ENCODE measurements around the gene MIEN1.

Gene MIEN1

DNA sequence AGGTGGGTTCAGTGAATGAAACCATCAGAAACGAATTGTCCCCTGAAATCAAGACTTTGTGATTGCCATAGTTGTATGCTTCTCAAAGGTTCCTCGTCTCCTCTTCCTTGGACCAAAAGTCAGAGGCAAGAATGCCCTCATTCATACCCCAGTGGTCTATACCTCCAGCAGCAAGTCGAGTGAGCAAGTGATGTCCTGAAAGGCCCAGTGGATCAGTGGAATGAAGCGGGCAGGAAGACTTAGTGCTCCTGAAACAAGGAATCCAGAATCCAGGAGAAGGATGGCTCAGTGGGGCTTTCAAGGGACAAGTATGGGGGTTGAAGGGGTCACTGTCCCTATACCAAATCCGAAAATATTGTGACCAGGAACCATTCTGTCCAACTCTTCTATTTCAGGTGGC, 35.7 kb downstream of the MIEN1 start:
- POLR2A ChIA-PET (ENCODE audit: low non-redundant PET), result interaction anchor here (0.7 kb wide), 1 partner anchor 45 kb away, joined by 3 read pairs; no protein-coding TSS in a partner anchor
- CTCF ChIA-PET, result no interaction called here

DNA sequence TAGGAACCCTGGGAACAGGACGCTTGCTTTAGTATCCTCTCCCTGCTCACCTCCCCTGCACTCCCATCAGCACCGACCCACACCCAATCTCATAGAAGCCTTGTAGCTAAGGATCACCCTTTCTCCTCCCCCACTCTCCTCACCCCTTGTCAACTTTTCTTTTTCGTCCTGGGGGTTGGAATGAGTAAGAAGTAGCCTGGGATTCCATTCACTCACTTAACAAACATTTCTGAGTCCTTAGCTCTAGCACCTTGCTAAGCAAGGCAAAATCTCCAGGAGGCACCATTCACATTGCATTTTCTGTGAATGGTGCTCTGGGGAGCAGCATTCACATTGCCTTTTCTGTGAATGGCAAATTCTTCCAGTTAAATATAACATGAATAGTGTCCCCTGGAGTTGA, 41.4 kb downstream of the MIEN1 start:
- ChIA-PET POLR2A (ENCODE audit: low non-redundant PET) (interaction anchor here (0.5 to 2.3 kb wide), 2 partner anchors 11 to 16 kb away, joined by 3 to 10 read pairs; partner anchors contain the start of gene ERBB2), CTCF (interaction anchor here (0.7 to 1.1 kb wide), 3 partner anchors 10 to 17 kb away, joined by 3 to 6 read pairs (median 4); no protein-coding TSS in a partner anchor)
- TF ChIP-seq, protein P1, sequence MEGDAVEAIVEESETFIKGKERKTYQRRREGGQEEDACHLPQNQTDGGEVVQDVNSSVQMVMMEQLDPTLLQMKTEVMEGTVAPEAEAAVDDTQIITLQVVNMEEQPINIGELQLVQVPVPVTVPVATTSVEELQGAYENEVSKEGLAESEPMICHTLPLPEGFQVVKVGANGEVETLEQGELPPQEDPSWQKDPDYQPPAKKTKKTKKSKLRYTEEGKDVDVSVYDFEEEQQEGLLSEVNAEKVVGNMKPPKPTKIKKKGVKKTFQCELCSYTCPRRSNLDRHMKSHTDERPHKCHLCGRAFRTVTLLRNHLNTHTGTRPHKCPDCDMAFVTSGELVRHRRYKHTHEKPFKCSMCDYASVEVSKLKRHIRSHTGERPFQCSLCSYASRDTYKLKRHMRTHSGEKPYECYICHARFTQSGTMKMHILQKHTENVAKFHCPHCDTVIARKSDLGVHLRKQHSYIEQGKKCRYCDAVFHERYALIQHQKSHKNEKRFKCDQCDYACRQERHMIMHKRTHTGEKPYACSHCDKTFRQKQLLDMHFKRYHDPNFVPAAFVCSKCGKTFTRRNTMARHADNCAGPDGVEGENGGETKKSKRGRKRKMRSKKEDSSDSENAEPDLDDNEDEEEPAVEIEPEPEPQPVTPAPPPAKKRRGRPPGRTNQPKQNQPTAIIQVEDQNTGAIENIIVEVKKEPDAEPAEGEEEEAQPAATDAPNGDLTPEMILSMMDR (conservative IDR thresholded peaks at IDR 0.05; ENCODE audit: low read depth), result no peak
- H3K27ac ChIP-seq, result no peak overlapping the region; the same call in 1 of the 2 replicates
- DNase-seq (ENCODE audit: low spot score), result no peak

More for the DNA sequence above, 35.7 kb downstream of the MIEN1 start:
- TF ChIP-seq, protein P1 (conservative IDR thresholded peaks at IDR 0.05; ENCODE audit: low read depth), result no peak
- no peak for DNase-seq (ENCODE audit: low spot score)
- H3K27ac ChIP-seq, result no peak overlapping the region; the same call in 1 of the 2 replicates

DNA sequence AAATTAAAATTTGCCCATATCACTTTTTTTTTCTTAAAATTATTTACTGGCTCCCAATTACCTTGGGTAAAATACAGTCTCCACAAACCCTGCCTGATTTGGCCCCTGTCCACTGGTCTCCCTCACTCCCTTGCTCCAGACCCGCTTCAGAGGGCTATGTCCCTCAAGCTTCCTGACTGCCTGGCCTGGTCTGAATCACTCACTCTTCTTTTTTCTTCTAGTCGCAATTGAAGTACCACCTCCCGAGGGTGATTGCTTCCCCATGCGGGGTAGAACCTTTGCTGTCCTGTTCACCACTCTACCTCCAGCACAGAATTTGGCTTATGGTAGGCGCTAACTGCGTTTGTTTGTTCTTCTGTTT, 41.9 kb downstream of the MIEN1 start:
- POLR2A ChIA-PET (ENCODE audit: low non-redundant PET), result interaction anchor here (0.5 to 2.3 kb wide), 4 partner anchors 11 to 65 kb away, joined by 3 to 10 read pairs (median 3); partner anchors contain the start of gene ERBB2
- DNase-seq (ENCODE audit: low spot score), result no peak
- peak overlapping the region; percentile 96 for H3K27ac ChIP-seq
- CTCF ChIA-PET, result interaction anchor here (0.6 to 1.4 kb wide), 5 partner anchors 11 to 67 kb away, joined by 3 to 4 read pairs (median 3); no protein-coding TSS in a partner anchor
- TF ChIP-seq, protein P1 (conservative IDR thresholded peaks at IDR 0.05; ENCODE audit: low read depth), result no peak

DNA sequence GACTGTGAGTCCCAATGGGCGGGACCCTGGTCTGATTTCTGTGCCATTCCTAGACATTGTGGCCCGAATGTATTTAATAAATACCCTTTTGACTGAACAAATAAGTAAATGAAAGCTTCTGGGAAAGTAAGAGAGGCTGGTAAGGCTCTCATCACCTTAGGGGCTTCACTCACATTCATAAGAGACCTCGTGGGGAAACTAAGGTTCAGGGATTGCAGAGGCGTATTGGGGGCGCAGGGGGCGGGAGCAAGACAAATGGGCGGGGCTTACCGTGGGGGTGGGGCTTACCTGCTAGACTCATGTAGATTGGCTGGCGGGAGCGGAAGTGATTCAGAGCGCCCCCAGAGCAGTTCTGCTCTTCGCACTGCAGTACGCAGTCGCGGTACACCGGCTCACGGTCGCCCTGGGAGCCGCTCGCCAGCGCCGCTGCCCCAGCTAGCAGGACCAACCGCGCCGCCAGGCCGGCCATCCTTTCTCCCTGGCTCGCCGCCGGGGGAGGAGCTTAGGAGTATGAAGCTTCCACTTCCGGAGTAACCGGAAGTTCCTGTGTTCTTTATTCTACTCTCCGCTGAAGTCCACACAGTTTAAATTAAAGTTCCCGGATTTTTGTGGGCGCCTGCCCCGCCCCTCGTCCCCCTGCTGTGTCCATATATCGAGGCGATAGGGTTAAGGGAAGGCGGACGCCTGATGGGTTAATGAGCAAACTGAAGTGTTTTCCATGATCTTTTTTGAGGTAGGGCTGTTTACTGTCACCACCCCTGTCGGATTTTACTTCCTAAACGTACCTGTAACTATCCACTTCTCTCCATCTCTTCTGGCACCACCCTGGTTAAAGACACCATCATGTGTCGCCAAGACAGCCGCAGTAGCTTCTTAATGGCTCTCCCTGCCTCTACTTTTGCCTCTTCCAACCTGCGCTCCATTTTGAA, 42.5 kb downstream of the MIEN1 start, which contains the start of gene PGAP3:
Gene PGAP3, minus strand, starts transcription at position 512 of the 929 bp plus-strand sequence. Its CDS starts 43 bp downstream, at position 469.
- ChIA-PET POLR2A (ENCODE audit: low non-redundant PET) (interaction anchor here (0.5 to 2.3 kb wide), 3 partner anchors 12 to 65 kb away, joined by 3 to 10 read pairs (median 3); partner anchors contain the start of gene ERBB2), CTCF (interaction anchor here (0.6 to 1.4 kb wide), 6 partner anchors 16 to 299 kb away, joined by 3 to 4 read pairs (median 3); no protein-coding TSS in a partner anchor)
- peak within 1 kb of the TSS; percentile 96 for H3K27ac ChIP-seq
- peak; percentile 97 for DNase-seq (ENCODE audit: low spot score)
- TF ChIP-seq, protein P1 (conservative IDR thresholded peaks at IDR 0.05; ENCODE audit: low read depth), result no peak

DNA sequence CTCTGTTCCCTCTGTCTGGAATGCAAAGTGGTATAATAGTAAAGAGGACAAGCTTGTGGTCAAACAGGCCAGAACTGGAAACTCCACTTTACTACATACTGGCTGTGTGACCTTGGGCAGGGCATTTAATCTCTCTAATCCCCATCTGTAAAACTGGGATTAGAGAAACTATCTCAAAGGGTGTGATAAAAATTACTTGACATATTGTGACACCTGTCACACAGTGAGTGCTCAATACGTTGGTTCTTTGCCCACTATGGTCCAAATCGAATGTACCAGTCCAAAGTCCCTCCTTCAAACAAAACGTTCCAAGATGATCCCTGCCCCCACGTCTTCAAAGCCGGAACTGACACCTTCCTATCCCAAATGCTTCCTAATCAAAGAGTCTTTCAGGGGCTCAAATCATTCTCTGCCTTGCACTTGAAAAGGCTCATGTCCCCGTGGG, 43.2 kb downstream of the MIEN1 start:
- peak overlapping the region; percentile 96 for H3K27ac ChIP-seq
- POLR2A ChIA-PET (ENCODE audit: low non-redundant PET), result no interaction called here
- CTCF ChIA-PET, result interaction anchor here (0.6 to 1.4 kb wide), 4 partner anchors 15 to 298 kb away, joined by 3 read pairs; no protein-coding TSS in a partner anchor
- TF ChIP-seq, protein P1 (conservative IDR thresholded peaks at IDR 0.05; ENCODE audit: low read depth), result no peak
- no peak for DNase-seq (ENCODE audit: low spot score)

All from RWPE1 (cell line).